Tibial artery (tissue), 4 donors: ENCODE results near the gene CROCC2.

Experiments
- DNase-seq, 2 donors: peaks; one replicate each; pipeline ENCODE4 v3.0.0-alpha.2; 2019
- H3K27ac ChIP-seq, 2 donors: fragments of 200-600 bp; sonication (generic) in 1 of 2; 1 replicate in 1 of 2; 2 replicates in 1 of 2; pipeline ENCODE4 v1.5.1; 2018 to 2019; ENCODE audit warnings: mild to moderate bottlenecking in 1 of 2
- H3K27me3 ChIP-seq, 2 donors: fragments of 200-600 bp; sonication (generic) in 1 of 2; one replicate each; pipeline versions ENCODE4 v1.5.1 to v1.6.0; 2016 to 2019
- H3K36me3 ChIP-seq, 3 donors: fragments of 200-600 bp; sonication (generic) in 2 of 3; one replicate each; pipeline ENCODE4 v1.5.1; 2016 to 2019; ENCODE audit warnings: mild to moderate bottlenecking in 2 of 3
- H3K4me1 ChIP-seq, 4 donors: fragments of 200-600 bp; sonication (generic) in 2 of 4; 1 replicate in 3 of 4; 2 replicates in 1 of 4; pipeline ENCODE4 v1.5.1; 2016 to 2019
- H3K4me3 ChIP-seq, 2 donors: fragments of 200-600 bp; sonication (generic) in 1 of 2; 1 replicate in 1 of 2; 2 replicates in 1 of 2; pipeline ENCODE4 v1.5.1; 2018 to 2019; ENCODE audit warnings: mild to moderate bottlenecking in 2 of 2
- H3K9me3 ChIP-seq, 3 donors: fragments of 200-600 bp; sonication (generic) in 1 of 3; one replicate each; pipeline ENCODE4 v1.5.1; 2016 to 2019
- CTCF ChIP-seq, 2 experiments: fragments of 200-600 bp in 1 of 2; fragments of 450-650 bp in 1 of 2; IDR thresholded peaks; one replicate each; pipeline ENCODE4 v1.5.1; 2017 to 2019; ENCODE audit warnings: antibody characterized with exemption in 2 of 2, mild to moderate bottlenecking in 1 of 2, moderate library complexity in 1 of 2
- intact Hi-C: fragments of 100-400 bp; cut with DNase I; formaldehyde crosslinking; loops from one replicate; pipeline ENCODE4 v1.15.0; 2023; ENCODE audit warnings: low total_unique reads

CROCC2 gene

DNA sequence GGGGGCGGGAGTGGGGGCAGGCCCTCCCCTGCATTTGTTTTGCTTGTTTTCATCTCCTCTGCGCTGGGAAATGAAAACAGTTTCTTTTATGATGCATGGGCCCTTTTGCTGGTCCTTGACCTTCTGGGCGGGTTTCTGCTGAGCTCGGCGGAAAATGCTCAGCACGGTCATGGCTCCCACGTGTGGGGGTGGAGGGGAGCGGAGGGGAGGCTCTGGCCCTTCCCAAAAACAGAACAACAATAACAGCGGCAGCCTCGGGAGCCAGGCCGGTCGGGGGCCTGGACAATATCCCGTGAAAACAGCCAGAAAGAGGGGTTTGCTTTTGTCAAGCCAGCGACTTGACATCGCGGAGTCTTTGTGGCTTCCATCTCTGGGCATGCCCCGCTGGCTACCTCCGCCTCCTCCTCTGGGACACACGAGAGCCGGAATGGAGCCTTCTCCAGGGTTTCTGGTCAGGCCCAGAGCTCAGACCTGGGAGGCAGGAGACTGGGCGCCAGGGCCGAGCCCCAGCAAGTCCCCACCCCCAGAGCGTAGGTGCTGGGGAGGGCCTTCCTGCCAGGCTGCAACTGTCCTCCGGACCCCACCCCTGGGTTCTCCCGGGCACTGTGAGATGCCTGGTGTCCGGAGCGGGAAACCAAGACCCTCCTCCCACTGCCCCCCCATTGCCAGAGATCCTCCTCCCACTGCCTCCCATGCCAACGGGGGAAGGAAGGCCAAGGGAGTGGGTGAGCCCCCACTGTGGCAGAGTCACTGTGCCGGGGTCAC, 56.3 kb downstream of the CROCC2 start:
- intact Hi-C loops, result no loop called here
- H3K4me3 ChIP-seq, result no peak overlapping the region
- H3K27ac ChIP-seq, result no peak overlapping the region
- no peaks in the 10 kb centered on the region for H3K36me3 ChIP-seq
- peak; percentile 28 to 59 for DNase-seq
- H3K4me1 ChIP-seq, result peaks cover 0 to 17% (median 3%) of the 10 kb centered on the region in 4 donors
- no peaks in the 10 kb centered on the region for H3K9me3 ChIP-seq
- peaks cover 0 to 64% of the 10 kb centered on the region in 2 donors for H3K27me3 ChIP-seq
- TF ChIP-seq CTCF (IDR thresholded peaks at IDR 0.05), result no peak

DNA sequence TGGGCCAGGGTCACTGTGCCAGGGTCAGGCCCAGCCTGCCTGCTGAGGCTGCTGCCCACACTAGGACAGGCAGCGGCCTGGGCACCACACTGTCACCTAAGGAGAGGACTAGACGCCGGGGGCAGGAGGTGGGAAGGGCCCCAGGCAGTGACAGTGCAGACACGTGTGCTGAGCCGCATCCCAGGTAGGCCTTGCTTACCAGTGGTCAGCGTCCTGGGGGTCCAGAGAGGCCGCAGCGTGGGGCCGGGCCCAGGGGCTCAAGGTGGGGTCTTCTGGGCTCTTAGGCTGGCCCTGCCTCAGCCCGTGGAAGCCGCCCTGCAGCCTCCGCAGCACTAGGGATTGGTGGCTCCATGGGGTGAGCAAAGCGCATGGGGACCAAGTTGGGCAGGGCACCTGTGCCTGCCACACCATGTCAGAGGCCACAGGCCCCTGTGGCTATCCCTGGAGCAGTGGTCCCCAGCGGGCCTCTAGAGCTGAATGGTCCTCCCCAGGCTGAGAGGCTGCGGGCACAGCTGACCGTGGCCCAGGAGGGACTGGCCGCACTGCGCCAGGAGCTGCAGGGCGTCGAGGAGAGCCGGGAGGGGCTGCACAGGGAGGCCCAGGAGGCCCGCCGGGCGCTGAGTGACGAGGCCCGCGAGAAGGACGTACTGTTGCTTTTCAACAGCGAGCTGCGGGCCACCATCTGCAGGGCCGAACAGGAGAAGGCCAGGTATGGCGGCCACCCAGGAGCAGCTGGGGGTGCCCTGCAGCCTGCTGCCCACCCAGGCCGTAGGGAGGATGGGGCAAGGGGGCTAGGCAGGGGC, 57.1 kb downstream of the CROCC2 start:
- DNase-seq, result peak in 1 of 2 donors; percentile 16
- intact Hi-C loops, result no loop called here
- H3K27me3 ChIP-seq, result peaks cover 0 to 56% of the 10 kb centered on the region in 2 donors
- H3K4me3 ChIP-seq, result no peak overlapping the region
- H3K9me3 ChIP-seq, result no peaks in the 10 kb centered on the region
- H3K4me1 ChIP-seq, result peaks cover 0 to 11% (median 0%) of the 10 kb centered on the region in 4 donors
- H3K27ac ChIP-seq, result no peak overlapping the region
- no peaks in the 10 kb centered on the region for H3K36me3 ChIP-seq
- no peak for TF ChIP-seq CTCF (IDR thresholded peaks at IDR 0.05)

- no peaks in the 10 kb centered on the region for H3K9me3 ChIP-seq
- intact Hi-C loops, result no loop called here
- H3K4me3 ChIP-seq, result no peak overlapping the region
- H3K27me3 ChIP-seq, result peaks cover 0 to 48% of the 10 kb centered on the region in 2 donors
- peak in 1 of 2 donors; percentile 11 for DNase-seq
- no peaks in the 10 kb centered on the region for H3K36me3 ChIP-seq
- no peak overlapping the region for H3K27ac ChIP-seq
- TF ChIP-seq CTCF (IDR thresholded peaks at IDR 0.05), result no peak
- peaks cover 0 to 11% (median 0%) of the 10 kb centered on the region in 4 donors for H3K4me1 ChIP-seq
Measured at GRCh38 chr2:240963868-240964703, 58.0 kb downstream of the CROCC2 start.

- Histone ChIP-seq H3K9me3 (no peaks in the 10 kb centered on the region), H3K27ac (no peak overlapping the region), H3K4me3 (no peak overlapping the region), H3K27me3 (peaks cover 0 to 41% of the 10 kb centered on the region in 2 donors), H3K36me3 (no peaks in the 10 kb centered on the region), H3K4me1 (peaks cover 0 to 11% (median 0%) of the 10 kb centered on the region in 4 donors)
- TF ChIP-seq CTCF (IDR thresholded peaks at IDR 0.05), result no peak
- DNase-seq, result peak in 1 of 2 donors; percentile 14
- intact Hi-C loops, result no loop called here
Measured at GRCh38 chr2:240964704-240965295, 58.7 kb downstream of the CROCC2 start.
